GM12873 (cell line): ENCODE measurements around the gene CAMTA1.

ENCODE experiments used
- TF ChIP-seq, protein P1 (sequence below): IDR thresholded peaks from 2 replicates; pipeline ENCODE4 v1.5.1; 2012; ENCODE audit warnings: low read depth, mild to moderate bottlenecking, moderate library complexity, low read length, control low read depth; ENCODE audit not compliant: insufficient read depth; ENCODE audit errors: missing control alignments

Gene CAMTA1

DNA sequence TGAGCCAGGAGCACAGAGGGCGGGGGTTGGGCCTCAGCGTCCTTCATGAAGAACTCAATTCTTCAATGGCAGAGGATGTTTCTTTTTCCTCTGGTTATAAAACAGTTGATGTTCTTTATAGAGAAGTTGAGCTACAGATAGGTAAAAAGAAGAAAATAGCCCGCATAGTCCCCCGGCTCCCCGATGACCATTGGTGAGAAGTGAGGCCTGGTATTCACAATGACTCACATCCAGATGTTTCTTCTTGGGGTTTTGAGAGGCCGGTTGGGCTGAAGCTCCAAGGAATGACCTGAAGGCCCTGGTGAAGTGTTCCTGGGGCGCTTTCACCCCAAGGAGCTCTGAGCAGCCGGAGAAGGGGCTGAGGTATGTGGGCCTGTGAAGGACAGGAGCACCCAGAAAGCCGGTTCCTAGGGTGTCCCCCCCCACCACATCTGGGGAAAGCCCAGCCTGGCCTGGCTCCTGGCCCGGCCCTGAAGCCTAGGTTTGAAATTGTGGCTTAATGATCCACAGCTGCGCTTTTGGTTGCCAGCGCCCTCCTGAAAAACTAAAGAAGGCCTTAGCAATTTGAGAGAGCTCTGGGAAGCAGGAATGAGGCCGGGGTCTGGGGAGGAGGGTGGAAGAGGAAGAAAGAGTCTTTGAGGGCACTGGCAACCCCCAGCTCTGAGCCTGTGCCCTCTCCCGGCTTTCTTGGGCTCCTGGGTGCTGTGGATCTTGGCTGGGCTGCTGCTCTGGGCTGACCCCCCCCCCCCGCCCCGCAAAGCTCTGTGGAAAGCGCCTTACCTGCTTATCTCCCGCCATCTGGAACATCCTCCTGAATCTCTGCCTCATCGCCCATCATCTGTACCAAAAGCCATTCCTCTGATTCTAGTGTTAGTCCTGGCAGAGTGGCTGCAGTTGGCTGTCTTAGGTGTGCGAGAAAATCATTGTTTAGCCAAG, 444.7 kb downstream of the CAMTA1 start:
- TF ChIP-seq, protein P1, sequence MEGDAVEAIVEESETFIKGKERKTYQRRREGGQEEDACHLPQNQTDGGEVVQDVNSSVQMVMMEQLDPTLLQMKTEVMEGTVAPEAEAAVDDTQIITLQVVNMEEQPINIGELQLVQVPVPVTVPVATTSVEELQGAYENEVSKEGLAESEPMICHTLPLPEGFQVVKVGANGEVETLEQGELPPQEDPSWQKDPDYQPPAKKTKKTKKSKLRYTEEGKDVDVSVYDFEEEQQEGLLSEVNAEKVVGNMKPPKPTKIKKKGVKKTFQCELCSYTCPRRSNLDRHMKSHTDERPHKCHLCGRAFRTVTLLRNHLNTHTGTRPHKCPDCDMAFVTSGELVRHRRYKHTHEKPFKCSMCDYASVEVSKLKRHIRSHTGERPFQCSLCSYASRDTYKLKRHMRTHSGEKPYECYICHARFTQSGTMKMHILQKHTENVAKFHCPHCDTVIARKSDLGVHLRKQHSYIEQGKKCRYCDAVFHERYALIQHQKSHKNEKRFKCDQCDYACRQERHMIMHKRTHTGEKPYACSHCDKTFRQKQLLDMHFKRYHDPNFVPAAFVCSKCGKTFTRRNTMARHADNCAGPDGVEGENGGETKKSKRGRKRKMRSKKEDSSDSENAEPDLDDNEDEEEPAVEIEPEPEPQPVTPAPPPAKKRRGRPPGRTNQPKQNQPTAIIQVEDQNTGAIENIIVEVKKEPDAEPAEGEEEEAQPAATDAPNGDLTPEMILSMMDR = no peak

DNA sequence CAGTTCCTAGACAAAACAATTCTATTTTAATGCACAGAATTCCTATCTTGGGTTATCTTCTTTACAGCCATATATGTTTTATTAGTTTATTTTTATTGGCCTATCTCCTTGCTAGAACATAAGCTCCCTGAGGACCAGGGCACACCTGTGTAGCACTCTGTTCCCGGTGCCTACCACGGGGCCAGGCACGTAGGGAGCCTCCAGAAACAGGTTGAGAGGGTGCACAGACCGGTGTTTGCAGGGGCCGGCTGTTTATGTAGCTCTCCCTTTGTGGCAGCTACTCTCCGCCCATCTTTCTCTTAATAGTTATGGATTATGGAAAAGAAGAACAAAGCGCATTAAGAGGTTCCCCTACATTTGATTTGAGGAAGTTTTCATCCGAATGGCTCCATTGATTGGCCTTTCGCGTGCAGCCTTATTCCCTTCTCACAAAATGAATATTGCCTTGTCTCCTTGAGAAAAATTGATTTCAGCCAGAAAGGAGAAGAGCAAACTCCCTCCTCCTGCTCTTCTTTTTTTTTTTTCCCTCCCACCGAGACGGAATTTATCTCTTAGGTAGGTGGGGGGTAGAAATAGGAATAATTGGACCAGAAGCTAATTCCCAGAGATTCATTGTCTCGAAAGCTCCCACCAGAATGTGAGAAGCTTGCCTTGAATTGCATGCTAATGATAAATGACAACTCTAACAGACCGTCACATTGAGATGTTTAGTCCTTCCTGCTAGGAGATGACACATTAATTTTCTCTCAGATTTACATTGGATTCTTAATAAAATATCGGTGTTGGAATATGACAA, 447.4 kb downstream of the CAMTA1 start:
- TF ChIP-seq, protein P1 = no peak

GRCh38 chr1:7233237-7233540, 447.9 kb downstream of the CAMTA1 start:
- TF ChIP-seq, protein P1 = no peak

- TF ChIP-seq, protein P1 = no peak
Measured at GRCh38 chr1:7233646-7234470, 448.6 kb downstream of the CAMTA1 start.

DNA sequence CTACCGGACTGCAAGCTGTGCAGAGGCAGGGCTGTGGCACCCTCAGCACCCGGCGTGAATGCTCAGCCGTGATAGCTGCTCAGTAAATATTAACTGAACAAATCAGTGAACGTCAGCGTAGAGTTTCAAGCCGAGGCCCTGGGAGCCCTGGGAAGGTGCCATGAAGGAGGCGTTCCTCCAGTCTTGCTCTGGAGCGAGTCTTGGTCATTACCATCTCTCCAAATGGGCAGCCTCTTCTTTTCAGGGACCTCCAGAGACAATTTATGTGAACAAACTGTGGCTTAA, 449.2 kb downstream of the CAMTA1 start:
- TF ChIP-seq, protein P1 = no peak

DNA sequence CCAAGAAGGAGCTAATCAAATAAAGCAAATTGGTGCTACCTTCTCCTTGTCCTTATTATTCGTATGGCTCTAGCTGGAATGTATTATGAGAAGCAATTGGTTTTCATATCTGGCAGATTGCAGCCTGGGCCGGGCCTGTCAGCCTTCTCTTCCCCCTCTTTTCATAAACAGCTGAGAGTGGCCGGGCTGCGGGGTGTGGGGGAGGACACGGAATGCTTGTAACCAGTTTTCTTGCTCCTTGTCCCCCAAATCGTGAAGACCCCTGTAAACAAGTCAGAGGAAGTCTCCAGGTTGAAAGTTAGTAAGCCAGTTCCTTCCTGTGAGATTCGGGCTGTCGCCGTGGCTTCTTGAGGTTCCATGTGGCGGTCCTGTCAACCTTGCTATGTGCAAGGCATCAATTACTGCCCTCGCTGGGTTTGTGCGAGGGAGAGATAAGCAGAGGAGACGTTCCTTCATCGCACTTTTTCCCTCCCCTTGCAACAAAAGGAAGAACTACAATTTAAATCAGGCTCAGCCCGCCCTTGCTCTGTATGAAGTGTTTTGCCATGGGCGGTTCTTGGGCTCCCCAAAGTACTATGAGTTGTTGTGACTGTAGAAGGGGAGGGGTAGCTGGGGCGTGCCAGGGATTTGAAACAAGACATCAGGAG, 450.7 kb downstream of the CAMTA1 start:
- TF ChIP-seq, protein P1 = no peak
